GM12892 (cell line): ENCODE measurements around the gene SNX6.

Experiments used
- POLR2A ChIP-seq: IDR thresholded peaks from 2 replicates; pipeline ENCODE4 v1.6.1; 2011; ENCODE audit warnings: low read depth, low read length, control low read depth
- POLR2AphosphoS5 ChIP-seq: IDR thresholded peaks from 2 replicates; pipeline ENCODE4 v1.6.1; 2011; ENCODE audit warnings: low read depth, low read length, control low read depth
- TAF1 ChIP-seq: IDR thresholded peaks from 2 replicates; pipeline ENCODE4 v1.6.1; 2011; ENCODE audit warnings: low read depth, mild to moderate bottlenecking, control low read depth, low read length, borderline replicate concordance

DNA sequence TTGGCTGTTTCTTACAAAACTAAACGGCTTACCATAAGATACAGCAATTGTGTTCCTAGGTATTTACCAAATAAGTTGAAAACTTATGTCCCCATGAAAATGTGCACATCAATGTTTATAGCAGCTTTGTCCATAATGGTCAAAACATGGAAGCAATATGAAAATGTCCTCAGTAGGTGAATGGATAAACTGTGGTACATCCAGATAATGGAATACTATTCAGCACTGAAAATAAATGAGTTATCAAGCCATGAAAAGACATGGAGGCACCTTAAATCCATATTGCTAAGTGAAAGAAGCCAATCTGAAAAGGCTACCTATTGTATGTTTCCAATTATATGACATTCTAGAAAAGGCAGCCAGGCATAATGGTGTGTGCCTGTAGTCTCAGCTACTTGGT is 43.8 kb upstream of the SNX6 start:
- no peak for TF ChIP-seq POLR2AphosphoS5
- no peak for TF ChIP-seq POLR2A
- TF ChIP-seq TAF1, result no peak
